BJ (cell line): ENCODE results near the gene FRAS1. TPM values are rescaled to one million over a fixed set of nuclear protein-coding genes. Genes with fewer than 3 reads are reported as not detected.

Experiments
- CTCF ChIA-PET: fragments of 350-600 bp; formaldehyde crosslinking; extraction: SDS; loops from one replicate; lab custom pipeline; 2021; ENCODE audit warnings: antibody characterized with exemption, inconsistent platforms; lab: Yijun Ruan, JAX
- POLR2A ChIA-PET: fragments of 300-600 bp; sonication (Branson Sonifier 250); formaldehyde crosslinking; extraction: SDS; loops from one replicate; lab custom pipeline; 2021; ENCODE audit warnings: antibody characterized with exemption; lab: Charles Lee
- DNase-seq: peaks from one replicate; pipeline ENCODE4 v3.0.0-alpha.2; 2011; ENCODE audit warnings: low read depth
- H3K27me3 ChIP-seq: 2 replicates; pipeline ENCODE4 v1.6.0; 2011; ENCODE audit warnings: low read length; ENCODE audit not compliant: control insufficient read depth, insufficient read depth
- H3K36me3 ChIP-seq: 2 replicates; pipeline ENCODE4 v1.5.1; 2011; ENCODE audit warnings: low read length; ENCODE audit not compliant: control insufficient read depth, insufficient read depth
- H3K4me3 ChIP-seq: 2 replicates; pipeline ENCODE4 v1.5.1; 2011; ENCODE audit warnings: low read depth, mild to moderate bottlenecking, control low read depth, low read length
- polyA plus RNA-seq: library from polyadenylated mRNA; depleted of rRNA; stranded (reverse); fragments of >200 nt; gene quantifications from 2 replicates; pipeline ENCODE4 v1.2.3, GENCODE V29; 2011
- TF ChIP-seq, protein P1 (sequence below): IDR thresholded peaks from 2 replicates; pipeline ENCODE4 v1.5.1; 2011; ENCODE audit warnings: low read depth, mild to moderate bottlenecking, control low read depth, inconsistent platforms, low read length, moderate library complexity; ENCODE audit not compliant: insufficient read depth

FRAS1 gene
- polyA plus RNA-seq, 1 experiment, result 4.4 TPM

DNA sequence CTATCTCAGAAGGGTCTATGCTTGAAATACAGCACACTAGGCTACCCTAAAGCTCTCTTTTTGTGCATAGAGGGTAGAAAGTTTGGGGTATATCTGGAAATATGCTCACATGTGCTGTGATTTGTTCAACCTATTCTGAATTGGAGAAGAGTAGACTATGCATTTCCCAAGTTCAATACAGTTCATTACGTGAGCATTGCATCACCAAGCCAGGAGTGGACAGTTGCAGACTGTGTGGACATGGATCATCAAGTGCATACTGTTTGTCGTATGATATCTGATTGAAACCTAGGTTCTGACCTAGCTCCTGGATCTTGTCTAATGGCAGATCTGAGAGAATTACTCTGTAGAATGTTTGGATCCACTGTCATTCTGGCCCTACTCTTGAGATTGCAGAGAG, 161.1 kb downstream of the FRAS1 start:
- no peak for DNase-seq
- CTCF ChIA-PET, result no interaction called here
- TF ChIP-seq, protein P1, sequence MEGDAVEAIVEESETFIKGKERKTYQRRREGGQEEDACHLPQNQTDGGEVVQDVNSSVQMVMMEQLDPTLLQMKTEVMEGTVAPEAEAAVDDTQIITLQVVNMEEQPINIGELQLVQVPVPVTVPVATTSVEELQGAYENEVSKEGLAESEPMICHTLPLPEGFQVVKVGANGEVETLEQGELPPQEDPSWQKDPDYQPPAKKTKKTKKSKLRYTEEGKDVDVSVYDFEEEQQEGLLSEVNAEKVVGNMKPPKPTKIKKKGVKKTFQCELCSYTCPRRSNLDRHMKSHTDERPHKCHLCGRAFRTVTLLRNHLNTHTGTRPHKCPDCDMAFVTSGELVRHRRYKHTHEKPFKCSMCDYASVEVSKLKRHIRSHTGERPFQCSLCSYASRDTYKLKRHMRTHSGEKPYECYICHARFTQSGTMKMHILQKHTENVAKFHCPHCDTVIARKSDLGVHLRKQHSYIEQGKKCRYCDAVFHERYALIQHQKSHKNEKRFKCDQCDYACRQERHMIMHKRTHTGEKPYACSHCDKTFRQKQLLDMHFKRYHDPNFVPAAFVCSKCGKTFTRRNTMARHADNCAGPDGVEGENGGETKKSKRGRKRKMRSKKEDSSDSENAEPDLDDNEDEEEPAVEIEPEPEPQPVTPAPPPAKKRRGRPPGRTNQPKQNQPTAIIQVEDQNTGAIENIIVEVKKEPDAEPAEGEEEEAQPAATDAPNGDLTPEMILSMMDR, result no peak
- Histone ChIP-seq H3K27me3 (no peaks in the 10 kb centered on the region), H3K4me3 (no peak overlapping the region), H3K36me3 (no peaks in the 10 kb centered on the region)
- POLR2A ChIA-PET, result no interaction called here

DNA sequence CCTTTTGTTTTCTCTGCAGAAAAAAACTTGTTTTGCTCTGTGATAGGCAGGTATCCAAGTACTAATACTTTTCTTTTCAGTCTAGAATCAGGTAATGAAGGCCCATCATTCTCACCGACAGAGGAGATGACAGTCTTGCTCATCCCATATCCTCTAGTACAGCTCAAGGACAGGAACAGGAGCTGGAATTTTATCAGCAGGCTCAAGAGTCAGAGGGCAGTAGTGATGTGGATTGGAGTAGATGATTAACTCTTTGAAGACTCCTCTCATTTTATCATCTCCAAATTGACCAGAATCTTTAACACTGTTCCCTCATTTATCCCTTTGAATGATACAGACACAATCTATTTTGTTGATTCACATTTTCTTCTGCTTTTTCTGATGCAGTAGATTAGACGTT, 162.7 kb downstream of the FRAS1 start:
- no peak overlapping the region for H3K4me3 ChIP-seq
- TF ChIP-seq, protein P1, result no peak
- H3K36me3 ChIP-seq, result no peaks in the 10 kb centered on the region
- CTCF ChIA-PET, result no interaction called here
- POLR2A ChIA-PET, result no interaction called here
- DNase-seq, result no peak
- no peaks in the 10 kb centered on the region for H3K27me3 ChIP-seq

DNA sequence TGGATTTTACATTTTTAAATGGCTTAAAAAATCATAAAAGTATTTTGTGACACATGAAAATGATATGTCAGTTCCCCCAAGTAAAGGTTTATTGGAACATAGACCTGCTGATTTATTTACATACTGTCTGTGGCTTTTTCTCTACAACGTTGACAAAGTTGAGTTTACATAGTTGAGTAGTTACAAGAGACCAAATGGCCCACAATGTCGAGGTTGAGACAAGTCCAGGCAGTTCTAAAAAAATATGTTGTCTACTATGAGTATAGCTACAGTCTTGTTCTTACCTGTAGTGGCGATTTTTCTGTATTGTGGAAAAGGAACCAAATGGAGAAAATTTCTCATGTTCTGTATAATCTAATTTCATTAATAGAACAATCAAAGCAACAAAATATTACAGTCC, 163.2 kb downstream of the FRAS1 start:
- POLR2A ChIA-PET, result no interaction called here
- H3K4me3 ChIP-seq, result no peak overlapping the region
- DNase-seq, result no peak
- no peaks in the 10 kb centered on the region for H3K36me3 ChIP-seq
- H3K27me3 ChIP-seq, result no peaks in the 10 kb centered on the region
- TF ChIP-seq, protein P1, result no peak
- CTCF ChIA-PET, result interaction anchor here (0.6 kb wide), 1 partner anchor 68 kb away, joined by 3 read pairs; no protein-coding TSS in a partner anchor

DNA sequence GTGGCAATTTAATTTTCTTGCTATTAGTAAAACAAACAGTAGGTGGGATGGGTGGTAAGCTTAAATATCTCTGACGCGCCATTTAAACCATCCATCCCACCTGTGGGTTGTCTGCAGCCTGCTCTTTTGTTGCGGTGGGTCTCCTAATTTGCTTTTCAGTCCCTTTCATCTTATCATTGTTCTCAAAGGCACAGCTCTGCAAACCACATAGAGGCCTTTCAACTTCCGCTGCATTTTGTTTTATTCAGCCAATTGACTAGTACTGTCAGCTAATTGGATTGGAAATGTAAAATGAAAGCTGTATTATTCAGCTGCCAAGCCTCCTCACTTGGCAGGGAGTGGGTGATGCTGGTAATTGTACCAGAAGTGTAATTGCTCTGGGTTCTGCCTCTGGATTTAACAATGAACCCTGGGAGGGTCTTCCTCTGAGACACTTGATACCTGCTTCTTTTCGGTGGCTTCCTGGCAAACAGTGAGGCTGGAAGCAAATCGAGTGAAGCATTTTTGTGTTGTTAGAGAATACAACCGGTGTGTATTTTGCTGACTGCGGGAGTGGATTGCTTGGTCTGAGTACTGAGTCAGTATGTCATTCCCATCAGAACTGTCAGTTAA, 165.6 kb downstream of the FRAS1 start:
- H3K27me3 ChIP-seq, result no peaks in the 10 kb centered on the region
- no peak overlapping the region for H3K4me3 ChIP-seq
- ChIA-PET CTCF (interaction anchor here (0.9 to 1.3 kb wide), 2 partner anchors 14 to 256 kb away, joined by 3 read pairs; no protein-coding TSS in a partner anchor), POLR2A (no interaction called here)
- TF ChIP-seq, protein P1, result no peak
- DNase-seq, result no peak
- no peaks in the 10 kb centered on the region for H3K36me3 ChIP-seq

DNA sequence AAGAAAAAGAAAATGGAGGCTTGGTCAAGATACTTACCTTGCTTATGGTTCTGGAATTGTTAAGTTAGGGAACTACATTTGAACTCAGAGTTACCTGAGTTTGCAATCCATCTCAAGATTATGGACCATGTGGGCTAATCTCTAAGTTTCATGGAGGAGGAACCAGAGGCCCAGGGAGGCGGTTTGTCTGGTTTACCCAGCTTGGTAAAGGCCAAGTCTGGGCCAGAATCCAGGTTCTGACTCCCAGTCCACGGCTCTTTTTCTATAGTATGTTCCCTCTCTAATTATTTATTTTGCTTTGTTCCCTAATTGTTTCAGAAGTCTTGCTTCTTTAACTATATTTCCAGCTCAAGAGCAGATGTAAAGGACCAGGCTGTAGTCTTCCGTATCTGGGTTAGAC, 168.1 kb downstream of the FRAS1 start:
- TF ChIP-seq, protein P1, result no peak
- ChIA-PET CTCF (interaction anchor here (0.6 kb wide), 1 partner anchor 10 kb away, joined by 3 read pairs; no protein-coding TSS in a partner anchor), POLR2A (no interaction called here)
- H3K36me3 ChIP-seq, result no peaks in the 10 kb centered on the region
- no peak overlapping the region for H3K4me3 ChIP-seq
- H3K27me3 ChIP-seq, result no peaks in the 10 kb centered on the region
- no peak for DNase-seq
